UCSD-AML1 (cell line): Measurements from ENCODE around the gene CNST.
"Not testable (repeated sequence)": the region's sequence is repeated elsewhere in the genome, so short reads cannot be mapped to it uniquely, and the experiment has no call there.

Source experiments
- DNase-seq: peaks from one replicate; lab custom pipeline; 2025; ENCODE audit not compliant: unreplicated experiment; lab: John Stamatoyannopoulos, UW

CNST gene

GRCh38 chr1:246583056-246583440 is 16.8 kb downstream of the CNST start:
- DNase-seq, result no peak

GRCh38 chr1:246583448-246584185 is 17.4 kb downstream of the CNST start:
- DNase-seq, result no peak

DNA sequence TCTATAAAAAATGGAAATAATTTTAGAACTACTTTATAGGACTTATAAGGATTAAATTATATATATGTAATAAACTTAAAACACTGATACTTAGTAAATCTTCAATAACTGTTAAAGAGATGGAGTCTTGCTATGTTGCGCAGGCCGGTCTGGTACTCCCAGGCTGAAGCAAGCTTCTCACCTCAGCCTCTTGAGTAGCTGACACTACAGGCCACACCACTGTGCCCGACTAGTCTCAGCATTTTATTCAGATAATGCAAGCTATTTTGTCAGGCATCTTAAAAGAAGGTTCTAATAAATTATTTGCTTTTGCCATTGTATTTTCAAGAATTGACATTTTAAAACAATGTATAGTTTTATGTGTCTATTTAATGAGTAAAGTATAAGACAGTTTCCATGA is 20.8 kb downstream of the CNST start:
- DNase-seq, result no peak

- DNase-seq, result no peak
Measured at GRCh38 chr1:246587606-246588005, 21.4 kb downstream of the CNST start.

GRCh38 chr1:246588159-246588721 is 22.0 kb downstream of the CNST start:
- no peak for DNase-seq

- DNase-seq, result not testable (repeated sequence)
Measured at GRCh38 chr1:246589919-246590318, 23.7 kb downstream of the CNST start.

- DNase-seq, result no peak
Measured at GRCh38 chr1:246591047-246591446, 24.8 kb downstream of the CNST start.

DNA sequence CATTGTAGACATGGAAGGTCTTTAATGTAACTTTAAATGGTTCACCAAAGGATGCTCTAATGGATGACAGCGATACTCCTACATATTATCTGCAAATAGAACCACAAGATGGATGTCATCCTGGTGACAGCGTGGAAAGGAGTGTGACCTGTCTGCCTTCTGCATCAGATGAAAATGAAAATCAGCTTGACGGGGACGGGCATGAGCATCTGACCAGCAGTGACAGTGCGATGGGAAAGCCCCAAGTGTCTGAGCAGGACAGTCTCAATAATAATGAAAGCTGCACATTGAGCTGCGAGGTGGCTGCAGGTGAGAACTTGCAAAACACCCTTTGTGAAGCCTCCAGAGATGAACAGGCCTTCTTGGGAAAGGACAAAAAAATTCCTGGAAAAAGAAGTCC is 25.2 kb downstream of the CNST start:
- DNase-seq, result no peak

DNA sequence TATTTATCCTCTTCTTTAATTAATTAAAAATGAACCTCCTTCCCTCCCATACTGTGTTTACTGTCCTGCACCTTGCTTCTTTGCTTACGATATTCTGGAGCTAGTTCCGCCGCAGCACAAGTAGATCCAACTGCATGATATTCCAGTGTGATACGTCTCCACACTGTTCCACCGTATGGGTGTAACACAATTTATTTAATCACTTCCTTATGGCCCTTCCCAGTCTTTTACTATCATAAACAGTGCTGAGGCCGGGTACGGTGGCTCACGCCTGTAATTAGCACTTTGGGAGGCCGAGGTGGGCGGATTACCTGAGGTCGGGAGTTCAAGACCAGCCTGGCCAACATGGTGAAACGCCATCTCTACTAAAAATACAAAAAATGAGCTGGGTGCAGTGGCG is 25.7 kb downstream of the CNST start:
- DNase-seq, result no peak

GRCh38 chr1:246592695-246593094 is 26.4 kb downstream of the CNST start:
- DNase-seq, result no peak

GRCh38 chr1:246595146-246595545 is 28.9 kb downstream of the CNST start:
- no peak for DNase-seq

GRCh38 chr1:246597340-246597739 is 31.1 kb downstream of the CNST start:
- DNase-seq, result no peak

DNA sequence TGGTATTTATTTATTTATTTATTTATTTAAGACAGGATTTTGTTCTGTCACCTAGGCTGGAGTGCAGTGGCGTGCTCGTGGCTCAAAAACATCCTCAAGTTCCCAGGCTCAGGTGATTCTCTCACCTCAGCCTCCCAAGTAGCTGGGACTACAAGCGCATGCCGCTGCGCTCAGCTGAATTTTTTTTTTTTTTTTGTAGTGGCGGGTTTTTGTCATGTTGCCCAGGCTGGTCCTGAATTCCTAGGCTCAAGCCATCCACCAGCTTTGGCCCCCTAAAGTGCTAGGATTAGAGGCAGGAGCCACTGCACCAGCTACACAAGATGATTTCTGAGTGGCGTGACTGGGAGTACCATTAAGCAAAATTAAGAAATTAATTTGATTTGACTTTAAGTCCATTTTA is 31.7 kb downstream of the CNST start:
- no peak for DNase-seq

- no peak for DNase-seq
Measured at GRCh38 chr1:246599315-246599714, 33.1 kb downstream of the CNST start.

GRCh38 chr1:246600579-246600978 is 34.3 kb downstream of the CNST start:
- no peak for DNase-seq

DNA sequence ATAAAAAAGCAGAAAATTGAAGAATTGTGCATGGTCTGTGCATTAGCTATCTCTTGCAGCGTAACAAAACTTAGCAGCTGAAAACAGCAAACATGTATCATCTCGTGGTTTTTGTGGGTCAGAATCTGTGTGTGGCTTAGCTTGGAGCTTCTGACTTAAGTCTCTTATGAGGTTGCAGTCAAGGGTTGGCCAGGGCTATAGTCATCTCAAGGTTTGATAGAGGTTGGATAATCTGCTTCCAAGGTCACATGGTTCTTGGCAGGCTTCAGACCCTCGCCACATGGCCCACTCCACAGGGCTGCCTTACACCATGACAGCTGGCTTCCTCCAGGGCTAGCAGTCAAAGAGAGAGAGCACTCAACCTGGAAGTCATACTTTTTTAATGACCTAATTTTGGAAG is 35.9 kb downstream of the CNST start:
- no peak for DNase-seq

DNA sequence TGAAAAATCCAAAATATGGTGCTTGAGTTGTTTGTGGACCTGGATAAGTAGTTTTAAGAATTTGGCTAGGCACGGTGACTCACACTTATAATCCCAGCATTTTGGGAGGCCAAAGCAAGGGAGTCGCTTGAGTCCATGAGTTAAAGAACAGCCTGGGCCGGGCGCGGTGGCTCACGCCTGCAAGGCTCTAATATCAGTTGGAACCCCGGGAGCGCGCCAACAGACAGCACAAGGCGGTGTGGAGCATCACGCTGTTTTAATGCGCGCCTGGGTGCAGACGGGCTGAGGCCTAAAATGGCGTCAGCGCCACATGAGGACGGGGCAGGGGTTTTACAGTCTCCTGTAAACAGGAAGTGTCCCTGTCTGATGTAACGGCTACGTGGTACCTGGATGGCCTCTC is 39.0 kb downstream of the CNST start:
- DNase-seq, result not testable (repeated sequence)

DNA sequence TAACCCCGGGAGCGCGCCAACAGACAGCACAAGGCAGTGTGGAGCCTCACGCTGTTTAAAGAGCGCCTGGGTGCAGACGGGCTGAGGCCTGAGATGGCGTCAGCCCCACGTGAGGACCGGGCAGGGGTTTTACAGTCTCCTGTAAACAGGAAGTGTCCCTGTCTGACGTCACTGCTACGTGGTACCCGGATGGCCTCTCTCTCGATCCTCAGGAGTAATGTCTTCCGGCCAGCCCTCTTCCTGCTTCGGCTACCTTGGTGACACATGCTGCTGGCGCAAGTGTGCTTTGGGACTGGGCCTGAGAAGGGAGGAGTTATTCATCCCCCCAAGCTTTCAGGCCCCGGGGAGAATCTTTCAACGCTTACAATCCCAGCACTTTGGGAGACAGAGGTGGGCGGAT is 41.2 kb downstream of the CNST start:
- DNase-seq, result no peak

DNA sequence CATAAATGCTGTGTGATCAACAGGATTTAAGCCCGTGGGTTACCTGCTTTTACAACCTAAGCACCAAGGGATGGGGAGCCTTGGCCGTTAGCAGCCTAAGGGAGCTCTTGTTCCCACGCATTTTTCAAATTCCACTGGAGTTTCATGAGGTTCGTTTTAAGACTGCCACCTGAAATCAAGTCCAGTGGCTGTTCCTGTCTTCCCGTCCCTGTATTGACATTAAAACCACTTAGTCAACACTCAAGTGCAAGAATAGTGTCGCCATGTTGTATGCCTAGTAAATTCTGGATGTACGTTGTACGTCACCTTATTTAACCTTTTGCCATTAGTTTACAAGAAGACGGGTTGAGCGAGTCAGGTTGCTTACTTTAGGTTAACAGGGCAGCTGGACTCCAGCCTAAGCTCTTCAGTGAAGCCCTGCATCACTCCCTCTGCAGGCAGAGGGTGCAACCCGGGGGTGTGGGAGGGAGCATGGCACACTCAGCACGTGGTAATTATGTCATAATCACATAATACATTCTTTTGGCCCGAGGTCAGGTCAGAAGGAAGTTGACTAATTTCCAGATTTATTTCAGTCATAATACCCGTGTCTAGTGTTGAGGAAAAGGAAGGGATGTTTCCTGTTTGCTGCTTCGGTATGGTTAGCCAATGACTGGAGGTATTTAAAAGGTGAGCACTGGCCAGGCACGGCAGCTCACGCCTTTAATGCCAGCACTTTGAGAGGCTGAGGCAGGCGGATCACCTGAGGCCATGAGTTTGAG is 42.5 kb downstream of the CNST start:
- peak; percentile 72 for DNase-seq

DNA sequence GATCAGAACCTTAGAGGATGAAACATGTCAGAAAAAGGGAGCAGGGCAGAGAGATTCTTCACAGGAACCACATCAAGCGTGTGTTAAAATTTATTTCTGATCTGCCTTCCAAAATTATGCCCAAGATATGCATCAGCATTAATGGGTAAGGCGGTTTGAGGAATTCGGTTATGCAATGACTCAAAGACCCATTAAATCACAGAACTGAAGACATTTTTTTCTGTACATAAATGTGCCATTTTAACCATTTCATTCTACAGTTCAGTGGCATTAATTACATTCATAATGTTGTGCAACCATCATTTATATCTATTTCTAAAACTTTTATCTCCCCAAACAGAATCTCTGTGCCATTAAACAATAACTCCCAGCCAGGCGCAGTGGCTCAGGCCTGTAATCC is 43.4 kb downstream of the CNST start:
- DNase-seq, result no peak

- DNase-seq, result no peak
Measured at GRCh38 chr1:246613096-246613758, 47.0 kb downstream of the CNST start.

DNA sequence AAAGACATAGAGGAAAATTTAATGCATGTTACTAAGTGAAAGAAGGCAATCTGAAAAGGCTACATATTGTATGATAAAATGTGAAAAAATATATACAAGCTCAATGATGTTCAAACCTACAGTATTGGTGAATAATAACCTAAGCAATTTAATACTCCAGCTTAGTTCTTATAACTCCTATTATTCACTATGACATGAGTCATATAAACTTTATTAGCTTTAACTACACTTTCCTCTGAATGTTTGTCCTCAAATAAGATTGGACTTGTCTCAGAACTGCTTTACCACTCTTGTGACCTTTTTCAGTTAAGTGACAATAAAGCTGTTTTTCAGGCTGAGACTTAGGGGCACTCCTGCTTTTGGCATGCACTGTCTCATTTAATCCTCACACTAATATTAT is 50.9 kb downstream of the CNST start:
- DNase-seq, result no peak
